A673 (cell line): Measurements from ENCODE around the gene STUB1. TPM values are rescaled to one million over a fixed set of nuclear protein-coding genes. Genes with fewer than 3 reads are reported as not detected.

Source experiments
- BruUV-seq: library from RNA; stranded (reverse); fragments of 400-500 nt; replicated peaks from 2 replicates; lab custom pipeline; 2021; lab: Mats Ljungman, UMichigan
- CTCF ChIA-PET: fragments of 300-600 bp; sonication (Branson Sonifier 250); formaldehyde crosslinking; loops from one replicate; lab custom pipeline; 2022; ENCODE audit warnings: antibody characterized with exemption; lab: Charles Lee
- POLR2A ChIA-PET: fragments of 300-600 bp; sonication (Branson Sonifier 250); formaldehyde crosslinking; loops from one replicate; lab custom pipeline; 2022; ENCODE audit warnings: antibody characterized with exemption; ENCODE audit not compliant: low non-redundant PET; lab: Charles Lee
- DNase-seq: peaks from one replicate; pipeline ENCODE4 v3.0.0-alpha.2; 2015; ENCODE audit warnings: low spot score
- H3K27ac ChIP-seq: fragments of 200-600 bp; sonication (generic); 2 replicates; pipeline ENCODE4 v1.5.1; 2016; ENCODE audit warnings: mixed run types, low read depth, mild to moderate bottlenecking, mixed read lengths, antibody characterized with exemption, low read length; ENCODE audit not compliant: poor library complexity, severe bottlenecking
- H3K27me3 ChIP-seq: fragments of 200-600 bp; sonication (generic); replicated peaks from 2 replicates; pipeline ENCODE4 v1.6.1; 2017; ENCODE audit warnings: mixed run types, low read depth, mild to moderate bottlenecking, mixed read lengths, antibody characterized with exemption, low read length; ENCODE audit not compliant: insufficient read depth, poor library complexity
- H3K36me3 ChIP-seq: fragments of 200-600 bp; sonication (generic); 2 replicates; pipeline ENCODE4 v1.6.1; 2016; ENCODE audit warnings: mixed run types, mild to moderate bottlenecking, mixed read lengths, antibody characterized with exemption, low read length; ENCODE audit not compliant: insufficient read depth, poor library complexity, severe bottlenecking
- H3K4me1 ChIP-seq: fragments of 200-600 bp; sonication (generic); 2 replicates; pipeline ENCODE4 v1.6.1; 2017; ENCODE audit warnings: mixed run types, mild to moderate bottlenecking, mixed read lengths, antibody characterized with exemption, low read length; ENCODE audit not compliant: insufficient read depth, poor library complexity, severe bottlenecking
- H3K4me3 ChIP-seq: fragments of 200-600 bp; sonication (generic); 2 replicates; pipeline ENCODE4 v1.5.1; 2016; ENCODE audit warnings: low read depth, mixed run types, mild to moderate bottlenecking, mixed read lengths, low read length; ENCODE audit not compliant: poor library complexity, severe bottlenecking
- H3K9me3 ChIP-seq: fragments of 200-600 bp; sonication (generic); 2 replicates; pipeline ENCODE4 v1.6.1; 2016; ENCODE audit warnings: mixed run types, low read depth, mild to moderate bottlenecking, mixed read lengths, antibody characterized with exemption, low read length; ENCODE audit not compliant: poor library complexity, severe bottlenecking
- EZH2 ChIP-seq: fragments of 200-600 bp; sonication (generic); IDR thresholded peaks from 2 replicates; pipeline ENCODE4 v1.6.1; 2017; ENCODE audit warnings: borderline replicate concordance, low read depth, mild to moderate bottlenecking, mixed read lengths, antibody characterized with exemption, low read length; ENCODE audit not compliant: poor library complexity, severe bottlenecking
- intact Hi-C: fragments of 100-400 bp; cut with micrococcal nuclease; formaldehyde crosslinking; loops from one replicate; pipeline ENCODE4 v1.10.0; 2022; ENCODE audit not compliant: unreplicated experiment
- total RNA-seq: library from RNA; stranded (reverse); gene quantifications from 2 replicates; pipeline ENCODE4 v1.2.3, GENCODE V29; 2021
- TF ChIP-seq, protein P1 (sequence below): fragments of 300-800, 200-600 bp; sonication (generic); conservative IDR thresholded peaks from 2 replicates; pipeline ENCODE4 v1.5.1; 2017; ENCODE audit warnings: low read depth, mild to moderate bottlenecking, antibody characterized with exemption, low read length, moderate library complexity, mixed read lengths

Gene STUB1
- total RNA-seq, 1 experiment from 2014 or later = 88.2 TPM

DNA sequence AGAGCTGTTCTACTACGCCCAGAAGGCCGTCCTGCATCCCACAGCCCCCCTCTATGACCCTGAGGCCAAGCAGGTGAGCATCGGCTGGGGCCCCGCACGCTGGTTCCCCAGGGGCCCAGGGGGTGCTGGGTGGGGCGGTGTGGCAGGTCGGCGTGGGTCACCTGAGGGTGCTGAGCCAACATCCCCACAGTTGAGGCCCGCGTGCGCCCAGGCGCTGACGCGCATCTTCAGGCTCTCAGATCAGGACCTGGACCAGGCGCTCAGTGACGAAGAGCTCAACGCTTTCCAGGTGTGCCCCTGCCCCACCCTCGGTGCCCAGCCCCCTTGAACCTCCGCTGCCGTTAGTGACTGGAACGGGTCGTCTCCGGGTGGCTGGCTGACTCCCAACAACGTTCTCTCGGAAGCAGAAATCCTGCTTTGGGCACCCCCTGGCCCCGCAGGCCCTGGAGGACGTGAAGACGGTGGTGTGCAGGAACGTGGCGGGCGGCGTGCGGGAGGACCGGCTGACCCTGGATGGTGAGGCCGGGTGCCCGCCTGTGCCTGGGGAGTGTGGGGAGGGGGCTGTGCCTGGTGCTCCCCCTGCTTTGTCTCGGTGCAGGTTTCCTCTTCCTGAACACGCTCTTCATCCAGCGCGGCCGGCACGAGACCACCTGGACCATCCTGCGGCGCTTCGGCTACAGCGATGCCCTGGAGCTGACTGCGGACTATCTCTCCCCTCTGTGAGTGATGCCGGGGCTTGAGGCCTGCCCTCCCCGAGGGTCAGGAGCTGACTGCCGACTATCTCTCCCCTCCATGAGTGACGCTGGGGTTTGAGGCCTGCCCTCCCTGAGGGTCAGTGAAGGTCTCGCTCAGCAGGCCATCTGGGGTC lies 9.5 kb upstream of the STUB1 start:
- peaks cover 11% of the 10 kb centered on the region for H3K4me1 ChIP-seq
- H3K4me3 ChIP-seq = no peak overlapping the region
- peaks cover 46% of the 10 kb centered on the region for H3K36me3 ChIP-seq
- TF ChIP-seq, protein P1, sequence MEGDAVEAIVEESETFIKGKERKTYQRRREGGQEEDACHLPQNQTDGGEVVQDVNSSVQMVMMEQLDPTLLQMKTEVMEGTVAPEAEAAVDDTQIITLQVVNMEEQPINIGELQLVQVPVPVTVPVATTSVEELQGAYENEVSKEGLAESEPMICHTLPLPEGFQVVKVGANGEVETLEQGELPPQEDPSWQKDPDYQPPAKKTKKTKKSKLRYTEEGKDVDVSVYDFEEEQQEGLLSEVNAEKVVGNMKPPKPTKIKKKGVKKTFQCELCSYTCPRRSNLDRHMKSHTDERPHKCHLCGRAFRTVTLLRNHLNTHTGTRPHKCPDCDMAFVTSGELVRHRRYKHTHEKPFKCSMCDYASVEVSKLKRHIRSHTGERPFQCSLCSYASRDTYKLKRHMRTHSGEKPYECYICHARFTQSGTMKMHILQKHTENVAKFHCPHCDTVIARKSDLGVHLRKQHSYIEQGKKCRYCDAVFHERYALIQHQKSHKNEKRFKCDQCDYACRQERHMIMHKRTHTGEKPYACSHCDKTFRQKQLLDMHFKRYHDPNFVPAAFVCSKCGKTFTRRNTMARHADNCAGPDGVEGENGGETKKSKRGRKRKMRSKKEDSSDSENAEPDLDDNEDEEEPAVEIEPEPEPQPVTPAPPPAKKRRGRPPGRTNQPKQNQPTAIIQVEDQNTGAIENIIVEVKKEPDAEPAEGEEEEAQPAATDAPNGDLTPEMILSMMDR = no peak
- TF ChIP-seq EZH2 = no peak
- DNase-seq = no peak
- no peaks in the 10 kb centered on the region for H3K9me3 ChIP-seq
- no peak overlapping the region for H3K27ac ChIP-seq
- H3K27me3 ChIP-seq = no peaks in the 10 kb centered on the region
- intact Hi-C loops = no loop called here
- no TSS peak for BruUV-seq
- ChIA-PET CTCF (no interaction called here), POLR2A (interaction anchor here (0.6 kb wide), 1 partner anchor 284 kb away, joined by 9 read pairs; no protein-coding TSS in a partner anchor)

DNA sequence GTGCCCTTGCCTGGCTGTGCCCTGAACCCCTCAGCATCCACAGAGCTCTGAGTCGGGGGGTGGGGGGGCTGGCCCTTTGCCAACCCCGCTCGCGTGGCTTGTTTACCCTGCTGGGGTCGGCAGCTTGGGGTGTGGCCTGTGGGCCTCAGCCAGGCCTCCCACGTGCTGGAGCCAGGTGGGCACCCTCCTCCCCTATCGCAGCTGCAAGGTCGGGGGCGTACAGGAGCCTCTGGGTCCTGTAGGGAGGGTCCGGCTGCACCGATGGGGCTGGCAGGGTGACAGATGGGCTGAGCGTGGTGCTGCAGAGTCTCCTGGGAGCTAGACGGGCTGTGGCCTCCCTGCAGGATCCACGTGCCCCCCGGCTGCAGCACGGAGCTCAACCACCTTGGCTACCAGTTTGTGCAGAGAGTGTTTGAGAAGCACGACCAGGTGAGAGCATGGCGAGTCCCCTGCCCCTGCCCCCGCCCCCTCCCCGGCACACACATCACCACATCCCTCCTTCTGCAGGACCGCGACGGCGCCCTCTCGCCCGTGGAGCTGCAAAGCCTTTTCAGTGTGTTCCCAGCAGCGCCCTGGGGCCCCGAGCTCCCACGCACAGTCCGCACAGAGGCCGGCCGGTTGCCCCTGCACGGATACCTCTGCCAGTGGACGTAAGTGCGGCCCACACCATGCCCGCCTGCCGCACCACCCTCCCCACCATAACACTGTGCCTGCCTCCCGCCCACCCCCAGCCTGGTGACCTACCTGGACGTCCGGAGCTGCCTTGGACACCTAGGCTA lies 8.7 kb upstream of the STUB1 start:
- no TSS peak for BruUV-seq
- no peak for TF ChIP-seq EZH2
- TF ChIP-seq, protein P1 = no peak
- no peak for DNase-seq
- no peak overlapping the region for H3K27ac ChIP-seq
- intact Hi-C loops = no loop called here
- H3K9me3 ChIP-seq = no peaks in the 10 kb centered on the region
- H3K36me3 ChIP-seq = peaks cover 46% of the 10 kb centered on the region
- POLR2A ChIA-PET = no interaction called here
- H3K27me3 ChIP-seq = no peaks in the 10 kb centered on the region
- peaks cover 11% of the 10 kb centered on the region for H3K4me1 ChIP-seq
- CTCF ChIA-PET = no interaction called here
- H3K4me3 ChIP-seq = no peak overlapping the region

DNA sequence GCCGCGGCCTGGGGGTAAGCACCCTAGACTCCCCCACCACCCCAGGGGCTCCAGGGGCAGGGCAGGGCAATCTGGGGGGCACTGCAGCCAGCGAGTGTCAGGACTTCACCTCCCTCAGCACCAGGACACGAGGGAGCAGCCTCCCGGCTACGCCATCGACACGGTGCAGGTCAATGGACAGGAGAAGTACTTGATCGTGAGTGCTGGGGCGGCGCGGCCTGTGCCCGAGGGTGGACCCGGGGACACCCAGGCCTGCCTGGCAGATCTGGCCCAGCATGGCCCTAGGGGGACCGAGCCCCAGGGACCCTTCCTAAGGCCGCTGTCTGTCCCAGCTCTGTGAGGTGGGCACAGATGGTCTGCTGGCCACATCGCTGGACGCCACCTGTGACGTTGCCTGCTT lies 7.8 kb upstream of the STUB1 start:
- Histone ChIP-seq H3K36me3 (peaks cover 46% of the 10 kb centered on the region), H3K4me3 (no peak overlapping the region), H3K27me3 (no peaks in the 10 kb centered on the region), H3K27ac (no peak overlapping the region), H3K9me3 (no peaks in the 10 kb centered on the region), H3K4me1 (peaks cover 8% of the 10 kb centered on the region)
- no peak for DNase-seq
- ChIA-PET CTCF (no interaction called here), POLR2A (no interaction called here)
- TF ChIP-seq EZH2 = no peak
- TF ChIP-seq, protein P1 = no peak
- BruUV-seq = no TSS peak
- intact Hi-C loops = no loop called here
